Adipocyte (in vitro differentiated cells): ENCODE data around the gene ARHGEF12.

ENCODE experiments used
- DNase-seq: peaks from one replicate; pipeline ENCODE4 v3.0.0-alpha.2; 2015; ENCODE audit warnings: low read depth
- H3K27me3 ChIP-seq: replicated peaks from 2 replicates; pipeline ENCODE4 v1.7.0; 2013; ENCODE audit warnings: mild to moderate bottlenecking, low read length, moderate library complexity; ENCODE audit not compliant: control insufficient read depth, insufficient read depth
- H3K36me3 ChIP-seq: 2 replicates; pipeline ENCODE4 v1.7.0; 2013; ENCODE audit warnings: low read length, mild to moderate bottlenecking, moderate library complexity; ENCODE audit not compliant: control insufficient read depth, insufficient read depth, severe bottlenecking
- H3K4me1 ChIP-seq: 2 replicates; pipeline ENCODE4 v1.7.0; 2013; ENCODE audit warnings: mild to moderate bottlenecking, low read length, moderate library complexity; ENCODE audit not compliant: control insufficient read depth, insufficient read depth
- H3K4me3 ChIP-seq: 2 replicates; pipeline ENCODE4 v1.7.0; 2013; ENCODE audit warnings: mild to moderate bottlenecking, low read length, moderate library complexity
- H3K9ac ChIP-seq: 2 replicates; pipeline ENCODE4 v1.7.0; 2013; ENCODE audit warnings: mild to moderate bottlenecking, low read length, moderate library complexity
- H3K9me3 ChIP-seq: 2 replicates; pipeline ENCODE4 v1.7.0; 2013; ENCODE audit warnings: mild to moderate bottlenecking, low read length, moderate library complexity; ENCODE audit not compliant: control insufficient read depth

ARHGEF12 gene

GRCh38 chr11:120303004-120303637, 33.1 kb upstream of the ARHGEF12 start:
- H3K27me3 ChIP-seq: peaks cover 5% of the 10 kb centered on the region
- DNase-seq: peak; percentile 87
- no peaks in the 10 kb centered on the region for H3K9me3 ChIP-seq
- H3K36me3 ChIP-seq: no peaks in the 10 kb centered on the region
- no peak overlapping the region for H3K4me3 ChIP-seq
- H3K9ac ChIP-seq: no peak overlapping the region
- peaks cover 13% of the 10 kb centered on the region for H3K4me1 ChIP-seq

GRCh38 chr11:120304526-120304925, 31.7 kb upstream of the ARHGEF12 start:
- H3K4me1 ChIP-seq: peaks cover 13% of the 10 kb centered on the region
- no peak for DNase-seq
- H3K36me3 ChIP-seq: no peaks in the 10 kb centered on the region
- H3K27me3 ChIP-seq: no peaks in the 10 kb centered on the region
- H3K9me3 ChIP-seq: no peaks in the 10 kb centered on the region
- no peak overlapping the region for H3K4me3 ChIP-seq
- no peak overlapping the region for H3K9ac ChIP-seq

GRCh38 chr11:120305286-120305685, 30.9 kb upstream of the ARHGEF12 start:
- H3K36me3 ChIP-seq: no peaks in the 10 kb centered on the region
- no peak overlapping the region for H3K9ac ChIP-seq
- H3K4me1 ChIP-seq: peaks cover 10% of the 10 kb centered on the region
- H3K4me3 ChIP-seq: no peak overlapping the region
- H3K27me3 ChIP-seq: no peaks in the 10 kb centered on the region
- H3K9me3 ChIP-seq: no peaks in the 10 kb centered on the region
- no peak for DNase-seq

- Histone ChIP-seq H3K4me1 (peaks cover 10% of the 10 kb centered on the region), H3K4me3 (no peak overlapping the region), H3K36me3 (no peaks in the 10 kb centered on the region), H3K9me3 (no peaks in the 10 kb centered on the region), H3K27me3 (no peaks in the 10 kb centered on the region), H3K9ac (no peak overlapping the region)
- DNase-seq: peak; percentile 84
Measured at GRCh38 chr11:120306519-120307242, 29.5 kb upstream of the ARHGEF12 start.

- Histone ChIP-seq H3K4me1 (peaks cover 10% of the 10 kb centered on the region), H3K4me3 (no peak overlapping the region), H3K9ac (no peak overlapping the region), H3K27me3 (no peaks in the 10 kb centered on the region), H3K9me3 (no peaks in the 10 kb centered on the region), H3K36me3 (no peaks in the 10 kb centered on the region)
- DNase-seq: no peak
Measured at GRCh38 chr11:120307476-120307875, 28.7 kb upstream of the ARHGEF12 start.

GRCh38 chr11:120308081-120308480, 28.1 kb upstream of the ARHGEF12 start:
- Histone ChIP-seq H3K36me3 (no peaks in the 10 kb centered on the region), H3K9ac (no peak overlapping the region), H3K9me3 (no peaks in the 10 kb centered on the region), H3K27me3 (no peaks in the 10 kb centered on the region), H3K4me3 (no peak overlapping the region), H3K4me1 (peaks cover 10% of the 10 kb centered on the region)
- DNase-seq: no peak

- Histone ChIP-seq H3K4me3 (no peak overlapping the region), H3K9me3 (no peaks in the 10 kb centered on the region), H3K27me3 (no peaks in the 10 kb centered on the region), H3K9ac (no peak overlapping the region), H3K4me1 (peaks cover 10% of the 10 kb centered on the region), H3K36me3 (no peaks in the 10 kb centered on the region)
- no peak for DNase-seq
Measured at GRCh38 chr11:120310870-120311269, 25.3 kb upstream of the ARHGEF12 start.

- no peak overlapping the region for H3K4me3 ChIP-seq
- peaks cover 12% of the 10 kb centered on the region for H3K4me1 ChIP-seq
- H3K27me3 ChIP-seq: no peaks in the 10 kb centered on the region
- no peak overlapping the region for H3K9ac ChIP-seq
- H3K9me3 ChIP-seq: no peaks in the 10 kb centered on the region
- H3K36me3 ChIP-seq: no peaks in the 10 kb centered on the region
- DNase-seq: no peak
Measured at GRCh38 chr11:120314861-120315260, 21.4 kb upstream of the ARHGEF12 start.

GRCh38 chr11:120316880-120317688, 19.1 kb upstream of the ARHGEF12 start:
- no peak for DNase-seq
- Histone ChIP-seq H3K4me3 (no peak overlapping the region), H3K9me3 (no peaks in the 10 kb centered on the region), H3K36me3 (no peaks in the 10 kb centered on the region), H3K27me3 (no peaks in the 10 kb centered on the region), H3K9ac (no peak overlapping the region), H3K4me1 (peaks cover 12% of the 10 kb centered on the region)

- Histone ChIP-seq H3K27me3 (no peaks in the 10 kb centered on the region), H3K4me3 (no peak overlapping the region), H3K9ac (no peak overlapping the region), H3K4me1 (peaks cover 12% of the 10 kb centered on the region), H3K36me3 (no peaks in the 10 kb centered on the region), H3K9me3 (no peaks in the 10 kb centered on the region)
- no peak for DNase-seq
Measured at GRCh38 chr11:120317689-120318480, 18.3 kb upstream of the ARHGEF12 start.

- H3K27me3 ChIP-seq: no peaks in the 10 kb centered on the region
- H3K36me3 ChIP-seq: no peaks in the 10 kb centered on the region
- peaks cover 12% of the 10 kb centered on the region for H3K4me1 ChIP-seq
- no peak overlapping the region for H3K9ac ChIP-seq
- DNase-seq: no peak
- H3K9me3 ChIP-seq: no peaks in the 10 kb centered on the region
- H3K4me3 ChIP-seq: no peak overlapping the region
Measured at GRCh38 chr11:120318906-120319305, 17.3 kb upstream of the ARHGEF12 start.
